Gastrocnemius medialis (tissue), 4 donors: ENCODE data around the gene SPTBN4.

Experiments
- POLR2A ChIP-seq, 2 donors: fragments of 450-650 bp; IDR thresholded peaks; one replicate each; pipeline ENCODE4 v1.6.1; 2017; ENCODE audit warnings: antibody characterized with exemption in 2 of 2, mild to moderate bottlenecking in 2 of 2, moderate library complexity in 2 of 2
- TF ChIP-seq, protein P1 (sequence below), 5 experiments: fragments of 450-650 bp in 3 of 5; fragments of 200-600 bp in 2 of 5; sonication (generic) in 2 of 5; IDR thresholded peaks in 4 of 5; conservative IDR thresholded peaks in 1 of 5; 1 replicate in 4 of 5; 2 replicates in 1 of 5; pipeline ENCODE4 v1.5.1; 2016 to 2019; ENCODE audit warnings: antibody characterized with exemption in 5 of 5, mild to moderate bottlenecking in 3 of 5, moderate library complexity in 3 of 5

DNA sequence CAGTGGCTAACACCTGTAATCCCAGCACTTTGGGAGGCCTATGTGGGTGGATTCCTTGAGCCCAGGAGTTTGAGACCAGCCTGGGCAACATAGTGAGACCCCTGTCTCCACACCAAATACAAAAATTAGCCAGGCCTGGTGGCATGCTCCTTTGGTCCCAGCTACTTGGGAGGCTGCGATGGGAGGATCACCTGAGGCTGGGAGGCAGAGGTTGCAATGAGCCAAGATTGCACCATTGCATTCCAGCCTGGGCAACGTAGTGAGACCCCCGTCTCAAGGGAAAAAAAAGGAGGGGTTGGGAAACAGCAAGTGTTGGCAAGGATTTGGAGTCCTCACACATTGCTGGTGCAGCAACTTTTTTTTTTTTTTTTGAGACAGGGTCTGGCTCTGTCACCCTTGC is 19.2 kb downstream of the SPTBN4 start:
- TF ChIP-seq, protein P1, sequence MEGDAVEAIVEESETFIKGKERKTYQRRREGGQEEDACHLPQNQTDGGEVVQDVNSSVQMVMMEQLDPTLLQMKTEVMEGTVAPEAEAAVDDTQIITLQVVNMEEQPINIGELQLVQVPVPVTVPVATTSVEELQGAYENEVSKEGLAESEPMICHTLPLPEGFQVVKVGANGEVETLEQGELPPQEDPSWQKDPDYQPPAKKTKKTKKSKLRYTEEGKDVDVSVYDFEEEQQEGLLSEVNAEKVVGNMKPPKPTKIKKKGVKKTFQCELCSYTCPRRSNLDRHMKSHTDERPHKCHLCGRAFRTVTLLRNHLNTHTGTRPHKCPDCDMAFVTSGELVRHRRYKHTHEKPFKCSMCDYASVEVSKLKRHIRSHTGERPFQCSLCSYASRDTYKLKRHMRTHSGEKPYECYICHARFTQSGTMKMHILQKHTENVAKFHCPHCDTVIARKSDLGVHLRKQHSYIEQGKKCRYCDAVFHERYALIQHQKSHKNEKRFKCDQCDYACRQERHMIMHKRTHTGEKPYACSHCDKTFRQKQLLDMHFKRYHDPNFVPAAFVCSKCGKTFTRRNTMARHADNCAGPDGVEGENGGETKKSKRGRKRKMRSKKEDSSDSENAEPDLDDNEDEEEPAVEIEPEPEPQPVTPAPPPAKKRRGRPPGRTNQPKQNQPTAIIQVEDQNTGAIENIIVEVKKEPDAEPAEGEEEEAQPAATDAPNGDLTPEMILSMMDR (IDR thresholded peaks at IDR 0.05 in 4 of 5, conservative IDR thresholded peaks at IDR 0.05 in 1 of 5), result no peak
- no peak for TF ChIP-seq POLR2A (IDR thresholded peaks at IDR 0.05)
